ENCODE measurements around the gene NPR2.

- no peak for TF ChIP-seq GATA3 (IDR thresholded peaks at IDR 0.05; ENCODE audit: borderline replicate concordance)
- TF ChIP-seq EP300 (IDR thresholded peaks at IDR 0.05) = no peak
- TF ChIP-seq POLR2AphosphoS2 (conservative IDR thresholded peaks at IDR 0.05; ENCODE audit: low read length) = no peak
- TF ChIP-seq CHD2 (IDR thresholded peaks at IDR 0.05; ENCODE audit: low read length, partially characterized antibody) = no peak
- no peak for TF ChIP-seq POLR2A (IDR thresholded peaks at IDR 0.05; ENCODE audit: low read length)
- TF ChIP-seq CTCF (IDR thresholded peaks at IDR 0.05) = no peak
- TF ChIP-seq FOSL2 (IDR thresholded peaks at IDR 0.05) = no peak
- no peak for TF ChIP-seq FOSL2 (CRISPR knock-in tag; IDR thresholded peaks at IDR 0.05)
- no peak for TF ChIP-seq JUN (IDR thresholded peaks at IDR 0.05)
- TF ChIP-seq CHD4 (IDR thresholded peaks at IDR 0.05; ENCODE audit: borderline replicate concordance) = no peak
- TF ChIP-seq MAZ (IDR thresholded peaks at IDR 0.05; ENCODE audit: borderline replicate concordance, low read depth, low read length) = no peak
- TF ChIP-seq MAX (IDR thresholded peaks at IDR 0.05) = no peak
- no peak for TF ChIP-seq HMGXB4 (CRISPR knock-in tag; IDR thresholded peaks at IDR 0.05; ENCODE audit: borderline replicate concordance)
- TF ChIP-seq RFX5 (IDR thresholded peaks at IDR 0.05) = no peak
These were observed 50.2 kb downstream of the NPR2 start for GRCh38 chr9:35841645-35841900.

All from A549 (cell line).